NT2/D1 (cell line): ENCODE measurements around the gene TRIM32.

Experiments used
- YY1 ChIP-seq: IDR thresholded peaks from 2 replicates; pipeline ENCODE4 v1.6.1; 2011; ENCODE audit not compliant: insufficient read length, insufficient read depth
- ZNF274 ChIP-seq: IDR thresholded peaks from 2 replicates; pipeline ENCODE4 v1.6.1; 2011; ENCODE audit warnings: mild to moderate bottlenecking, low read depth, low read length

- TF ChIP-seq ZNF274 (no peak), YY1 (no peak)
Observed at GRCh38 chr9:116644091-116644688, 42.9 kb upstream of the TRIM32 start.
